ACC112 (cell line): ENCODE data around the gene MAD1L1.

Source experiments
- H2AFZ ChIP-seq: fragments of 200-600 bp; sonication (generic); one replicate; pipeline ENCODE4 v1.6.0; 2017; ENCODE audit warnings: antibody characterized with exemption, low read length; ENCODE audit not compliant: unreplicated experiment
- H3K27ac ChIP-seq: fragments of 200-600 bp; sonication (generic); 2 replicates; pipeline ENCODE4 v1.5.1; 2014; ENCODE audit warnings: low read depth, mild to moderate bottlenecking, antibody characterized with exemption, low read length, moderate library complexity
- H3K27me3 ChIP-seq: fragments of 200-600 bp; sonication (generic); 2 replicates; pipeline ENCODE4 v1.6.1; 2014; ENCODE audit warnings: mild to moderate bottlenecking, antibody characterized with exemption, low read length, moderate library complexity, mixed read lengths; ENCODE audit not compliant: insufficient read depth
- H3K36me3 ChIP-seq: fragments of 200-600 bp; sonication (generic); 2 replicates; pipeline ENCODE4 v1.6.1; 2016; ENCODE audit warnings: mild to moderate bottlenecking, antibody characterized with exemption, low read length, moderate library complexity, mixed read lengths; ENCODE audit not compliant: insufficient read depth
- H3K4me1 ChIP-seq: fragments of 200-600 bp; sonication (generic); one replicate; pipeline ENCODE4 v1.6.1; 2016; ENCODE audit warnings: low read length, mixed read lengths; ENCODE audit not compliant: insufficient read depth, unreplicated experiment, control insufficient read depth
- H3K4me3 ChIP-seq: fragments of 200-600 bp; sonication (generic); 2 replicates; pipeline ENCODE4 v1.5.1; 2014; ENCODE audit warnings: mild to moderate bottlenecking, low read depth, low read length
- H3K79me2 ChIP-seq: fragments of 200-600 bp; sonication (generic); one replicate; pipeline ENCODE4 v1.6.0; 2016; ENCODE audit warnings: low read length; ENCODE audit not compliant: control insufficient read depth, unreplicated experiment, insufficient read depth

The MAD1L1 gene

DNA sequence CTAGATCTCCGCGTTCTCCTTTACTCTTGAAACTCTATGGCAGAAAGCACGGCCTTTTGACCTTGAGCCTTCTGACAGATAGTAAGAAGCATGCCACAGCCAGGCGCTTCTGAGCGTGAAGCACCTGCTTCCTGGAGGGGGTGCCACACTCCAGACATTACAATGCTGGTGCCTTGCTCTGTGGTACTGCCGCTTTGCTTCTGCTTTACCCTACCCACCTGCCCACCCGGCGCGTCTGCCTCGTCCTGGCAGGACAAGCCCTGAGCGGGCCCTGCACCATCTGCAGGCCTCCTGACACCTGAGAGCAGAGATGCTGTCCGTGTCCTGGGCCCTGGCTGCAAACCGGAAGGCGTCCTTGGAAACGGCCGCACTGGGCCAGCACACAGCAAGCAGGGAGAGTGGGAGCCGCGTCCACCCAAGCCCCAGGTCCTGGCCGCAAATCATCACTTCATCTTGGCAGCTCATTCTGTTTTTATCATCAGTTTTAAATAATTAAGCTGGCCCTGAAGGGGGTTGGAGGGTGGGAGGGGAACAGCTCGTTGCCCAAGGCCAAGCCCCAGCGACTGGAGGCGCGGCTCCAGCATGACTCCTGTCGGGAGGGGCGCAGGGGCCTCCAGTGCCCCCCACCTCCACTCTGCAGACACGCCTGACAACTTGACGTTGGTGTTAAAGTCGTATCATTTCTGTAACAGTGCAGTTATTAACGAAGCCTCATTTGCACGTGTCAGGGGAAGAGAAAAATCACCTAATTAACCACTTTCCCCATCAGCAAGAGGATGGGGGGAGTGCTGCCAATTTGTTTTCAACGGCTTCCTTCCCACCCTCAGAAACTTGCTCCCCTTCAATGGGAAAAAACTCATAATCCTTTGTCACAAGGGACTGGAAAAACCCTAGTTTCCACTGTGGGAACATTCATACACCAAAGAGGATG is 132.2 kb downstream of the MAD1L1 start:
- no peaks in the 10 kb centered on the region for H3K36me3 ChIP-seq
- no peak overlapping the region for H2AFZ ChIP-seq
- H3K79me2 ChIP-seq, result peaks cover 3% of the 10 kb centered on the region
- H3K27ac ChIP-seq, result no peak overlapping the region
- H3K4me1 ChIP-seq, result peaks cover 28% of the 10 kb centered on the region
- H3K27me3 ChIP-seq, result no peaks in the 10 kb centered on the region
- H3K4me3 ChIP-seq, result no peak overlapping the region

GRCh38 chr7:2099048-2099957 is 133.4 kb downstream of the MAD1L1 start:
- Histone ChIP-seq H3K27ac (0 out of 2 replicates have a peak overlapping the region, but pooled peaks have one; percentile 42), H3K36me3 (no peaks in the 10 kb centered on the region), H3K4me1 (peaks cover 25% of the 10 kb centered on the region), H2AFZ (no peak overlapping the region), H3K4me3 (no peak overlapping the region), H3K79me2 (peaks cover 3% of the 10 kb centered on the region), H3K27me3 (no peaks in the 10 kb centered on the region)

- H3K4me3 ChIP-seq, result no peak overlapping the region
- peaks cover 19% of the 10 kb centered on the region for H3K4me1 ChIP-seq
- H3K27me3 ChIP-seq, result no peaks in the 10 kb centered on the region
- H3K36me3 ChIP-seq, result no peaks in the 10 kb centered on the region
- peaks cover 3% of the 10 kb centered on the region for H3K79me2 ChIP-seq
- H3K27ac ChIP-seq, result no peak overlapping the region
- no peak overlapping the region for H2AFZ ChIP-seq
These were observed 134.2 kb downstream of the MAD1L1 start for GRCh38 chr7:2098496-2098895.

DNA sequence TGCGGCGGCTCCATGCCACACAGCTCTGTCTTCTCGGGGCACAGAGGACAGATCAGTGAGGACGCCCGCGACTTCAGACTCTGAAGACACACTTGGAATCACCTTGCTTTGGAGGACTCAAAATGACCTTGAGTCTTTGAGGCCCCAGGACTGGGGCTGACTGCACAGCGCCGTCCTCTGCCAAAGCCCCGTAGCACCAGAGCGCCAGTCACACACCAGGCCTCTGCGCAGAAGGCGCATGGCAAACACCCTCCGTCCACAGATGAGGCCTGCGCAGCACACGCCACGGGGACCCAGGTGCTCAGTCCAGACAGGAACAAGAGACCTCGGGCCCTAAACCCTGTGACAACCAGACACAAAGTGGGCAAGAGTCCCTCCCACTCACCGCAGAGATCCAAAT is 134.7 kb downstream of the MAD1L1 start:
- H2AFZ ChIP-seq, result no peak overlapping the region
- H3K4me1 ChIP-seq, result peaks cover 15% of the 10 kb centered on the region
- H3K36me3 ChIP-seq, result no peaks in the 10 kb centered on the region
- peaks cover 3% of the 10 kb centered on the region for H3K79me2 ChIP-seq
- no peak overlapping the region for H3K27ac ChIP-seq
- no peaks in the 10 kb centered on the region for H3K27me3 ChIP-seq
- H3K4me3 ChIP-seq, result no peak overlapping the region

DNA sequence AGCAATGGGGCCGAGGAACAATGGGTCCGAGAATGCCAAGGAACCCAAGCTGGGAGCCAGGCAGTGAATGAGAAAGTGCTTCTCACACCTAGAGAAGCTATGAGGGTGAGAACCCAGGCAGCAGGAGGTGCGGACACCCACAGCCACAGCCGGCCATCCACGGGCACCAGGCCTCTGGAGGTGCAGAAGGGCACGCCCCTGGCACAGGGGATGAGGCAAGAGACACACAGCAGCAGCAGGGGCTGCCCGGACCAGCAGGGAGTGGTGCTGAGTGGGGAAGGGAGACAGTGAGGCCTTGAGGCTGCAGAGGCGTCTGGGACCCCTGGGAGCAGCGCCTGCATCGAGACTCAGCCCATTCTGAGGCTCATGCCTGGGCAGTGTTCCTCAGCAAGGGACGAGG is 135.3 kb downstream of the MAD1L1 start:
- no peak overlapping the region for H2AFZ ChIP-seq
- H3K27ac ChIP-seq, result no peak overlapping the region
- no peaks in the 10 kb centered on the region for H3K36me3 ChIP-seq
- H3K27me3 ChIP-seq, result no peaks in the 10 kb centered on the region
- H3K4me1 ChIP-seq, result peaks cover 15% of the 10 kb centered on the region
- H3K79me2 ChIP-seq, result peaks cover 2% of the 10 kb centered on the region
- H3K4me3 ChIP-seq, result no peak overlapping the region

DNA sequence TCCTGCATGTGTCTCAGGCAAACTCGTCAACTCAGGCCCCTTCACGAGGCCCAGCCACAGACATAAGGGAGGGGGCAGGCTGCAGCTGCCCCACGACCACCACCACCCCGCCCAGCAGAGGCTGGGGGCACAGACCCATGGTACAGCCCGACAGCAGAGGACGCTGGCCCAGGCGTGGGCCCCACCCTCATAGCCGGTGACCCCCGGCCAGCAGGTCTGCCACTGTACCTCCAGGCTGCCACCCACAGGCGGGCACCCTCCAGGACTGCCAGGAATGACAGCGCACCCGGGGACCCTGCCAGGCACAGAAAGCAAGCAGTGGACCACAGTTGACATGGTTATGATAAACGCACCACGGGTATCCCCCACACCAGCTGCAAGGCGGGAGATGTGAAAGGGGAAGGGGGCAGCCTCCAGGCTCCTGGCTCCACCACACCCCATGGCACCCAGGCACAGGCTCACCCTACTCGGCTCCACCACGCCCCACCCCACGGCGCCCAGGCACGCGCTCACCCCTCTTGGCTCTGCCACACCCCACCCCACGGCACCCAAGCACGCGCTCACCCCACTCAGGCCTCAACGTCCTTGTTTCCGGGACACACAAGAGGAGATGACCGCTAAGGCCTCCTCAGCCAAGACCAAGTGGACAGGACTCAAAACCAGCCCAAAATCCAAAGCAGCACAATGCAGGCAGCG is 135.9 kb downstream of the MAD1L1 start:
- no peaks in the 10 kb centered on the region for H3K27me3 ChIP-seq
- H3K79me2 ChIP-seq, result no peaks in the 10 kb centered on the region
- H3K4me3 ChIP-seq, result no peak overlapping the region
- no peak overlapping the region for H2AFZ ChIP-seq
- no peak overlapping the region for H3K27ac ChIP-seq
- H3K36me3 ChIP-seq, result no peaks in the 10 kb centered on the region
- peaks cover 15% of the 10 kb centered on the region for H3K4me1 ChIP-seq

- no peak overlapping the region for H2AFZ ChIP-seq
- H3K4me1 ChIP-seq, result peaks cover 15% of the 10 kb centered on the region
- no peaks in the 10 kb centered on the region for H3K36me3 ChIP-seq
- no peak overlapping the region for H3K4me3 ChIP-seq
- H3K79me2 ChIP-seq, result no peaks in the 10 kb centered on the region
- no peaks in the 10 kb centered on the region for H3K27me3 ChIP-seq
- H3K27ac ChIP-seq, result no peak overlapping the region
These were observed 137.3 kb downstream of the MAD1L1 start for GRCh38 chr7:2095436-2095835.

GRCh38 chr7:2094454-2095045 is 138.2 kb downstream of the MAD1L1 start:
- H3K27me3 ChIP-seq, result no peaks in the 10 kb centered on the region
- H3K4me3 ChIP-seq, result no peak overlapping the region
- no peaks in the 10 kb centered on the region for H3K79me2 ChIP-seq
- H3K4me1 ChIP-seq, result peaks cover 7% of the 10 kb centered on the region
- no peaks in the 10 kb centered on the region for H3K36me3 ChIP-seq
- H3K27ac ChIP-seq, result no peak overlapping the region
- no peak overlapping the region for H2AFZ ChIP-seq

GRCh38 chr7:2093843-2094220 is 138.9 kb downstream of the MAD1L1 start:
- Histone ChIP-seq H3K36me3 (no peaks in the 10 kb centered on the region), H2AFZ (no peak overlapping the region), H3K27ac (no peak overlapping the region), H3K4me1 (peaks cover under 1% of the 10 kb centered on the region), H3K4me3 (no peak overlapping the region), H3K27me3 (no peaks in the 10 kb centered on the region), H3K79me2 (no peaks in the 10 kb centered on the region)

- no peak overlapping the region for H2AFZ ChIP-seq
- H3K79me2 ChIP-seq, result no peaks in the 10 kb centered on the region
- H3K27me3 ChIP-seq, result no peaks in the 10 kb centered on the region
- no peak overlapping the region for H3K27ac ChIP-seq
- no peaks in the 10 kb centered on the region for H3K4me1 ChIP-seq
- H3K4me3 ChIP-seq, result no peak overlapping the region
- H3K36me3 ChIP-seq, result no peaks in the 10 kb centered on the region
These were observed 139.4 kb downstream of the MAD1L1 start for GRCh38 chr7:2093215-2093842.
